PC-3 (cell line): ENCODE results near the gene SPRR3.

Experiments
- EZH2 ChIP-seq: fragments of 300-600 bp; sonication (generic); IDR thresholded peaks from one replicate; pipeline ENCODE4 v1.6.1; 2017; ENCODE audit warnings: antibody characterized with exemption, mild to moderate bottlenecking, low read length; ENCODE audit not compliant: unreplicated experiment
- EZH2phosphoT487 ChIP-seq: fragments of 300-600 bp; sonication (generic); IDR thresholded peaks from 2 replicates; pipeline ENCODE4 v1.6.1; 2018; ENCODE audit warnings: mild to moderate bottlenecking, antibody characterized with exemption, low read length, borderline replicate concordance
- TF ChIP-seq, protein P1 (sequence below): fragments of 300-600 bp; sonication (generic); conservative IDR thresholded peaks from 2 replicates; pipeline ENCODE4 v1.5.1; 2017; ENCODE audit warnings: antibody characterized with exemption, low read depth, mild to moderate bottlenecking, low read length

DNA sequence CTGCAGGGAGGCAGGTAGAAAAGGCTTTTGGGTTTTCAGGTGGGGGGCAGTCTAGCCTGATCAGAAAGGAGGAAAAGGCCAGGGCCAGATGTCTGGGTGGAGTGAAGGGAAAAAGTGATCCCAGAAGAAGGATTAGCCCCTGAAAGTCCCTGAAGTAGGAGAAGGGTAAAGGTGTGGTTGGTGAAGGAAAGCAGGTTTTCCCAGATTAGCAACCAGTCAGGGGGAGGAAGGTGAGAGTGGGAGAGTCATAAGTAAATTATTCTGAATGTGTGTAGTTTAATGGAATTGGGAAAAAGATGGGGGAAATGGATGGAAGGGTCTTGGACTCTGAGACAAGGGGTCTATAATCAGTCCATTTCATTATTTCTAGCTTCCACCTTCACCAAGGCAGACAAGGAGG lies 18.3 kb upstream of the SPRR3 start:
- TF ChIP-seq, protein P1, sequence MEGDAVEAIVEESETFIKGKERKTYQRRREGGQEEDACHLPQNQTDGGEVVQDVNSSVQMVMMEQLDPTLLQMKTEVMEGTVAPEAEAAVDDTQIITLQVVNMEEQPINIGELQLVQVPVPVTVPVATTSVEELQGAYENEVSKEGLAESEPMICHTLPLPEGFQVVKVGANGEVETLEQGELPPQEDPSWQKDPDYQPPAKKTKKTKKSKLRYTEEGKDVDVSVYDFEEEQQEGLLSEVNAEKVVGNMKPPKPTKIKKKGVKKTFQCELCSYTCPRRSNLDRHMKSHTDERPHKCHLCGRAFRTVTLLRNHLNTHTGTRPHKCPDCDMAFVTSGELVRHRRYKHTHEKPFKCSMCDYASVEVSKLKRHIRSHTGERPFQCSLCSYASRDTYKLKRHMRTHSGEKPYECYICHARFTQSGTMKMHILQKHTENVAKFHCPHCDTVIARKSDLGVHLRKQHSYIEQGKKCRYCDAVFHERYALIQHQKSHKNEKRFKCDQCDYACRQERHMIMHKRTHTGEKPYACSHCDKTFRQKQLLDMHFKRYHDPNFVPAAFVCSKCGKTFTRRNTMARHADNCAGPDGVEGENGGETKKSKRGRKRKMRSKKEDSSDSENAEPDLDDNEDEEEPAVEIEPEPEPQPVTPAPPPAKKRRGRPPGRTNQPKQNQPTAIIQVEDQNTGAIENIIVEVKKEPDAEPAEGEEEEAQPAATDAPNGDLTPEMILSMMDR, result no peak
- TF ChIP-seq EZH2 (no peak), EZH2phosphoT487 (no peak)
